Smooth muscle cell (in vitro differentiated cells): ENCODE measurements around the gene FIG4. TPM values are rescaled to one million over a fixed set of nuclear protein-coding genes. Genes with fewer than 3 reads are reported as not detected.
"Not testable (repeated sequence)": the region's sequence is repeated elsewhere in the genome, so short reads cannot be mapped to it uniquely, and the experiment has no call there.

Experiments
- DNase-seq: peaks from one replicate; lab custom pipeline; 2025; ENCODE audit not compliant: unreplicated experiment; lab: John Stamatoyannopoulos, UW
- H2AFZ ChIP-seq: fragments of 200-600 bp; sonication (generic); 2 replicates; pipeline ENCODE4 v1.6.0; 2016; ENCODE audit warnings: antibody characterized with exemption, low read depth, mild to moderate bottlenecking
- H3F3A ChIP-seq: fragments of 200-600 bp; sonication (generic); 2 replicates; pipeline ENCODE4 v1.6.0; 2017; ENCODE audit warnings: antibody characterized with exemption, low read depth
- H3K27ac ChIP-seq: fragments of 200-600 bp; sonication (generic); 2 replicates; pipeline ENCODE4 v1.5.1; 2016; ENCODE audit warnings: low read depth, mild to moderate bottlenecking
- H3K27me3 ChIP-seq: fragments of 200-600 bp; sonication (generic); 2 replicates; pipeline ENCODE4 v1.6.1; 2016; ENCODE audit warnings: low read depth, mild to moderate bottlenecking
- H3K36me3 ChIP-seq: fragments of 200-600 bp; sonication (generic); 2 replicates; pipeline ENCODE4 v1.5.1; 2016; ENCODE audit warnings: low read depth
- H3K4me1 ChIP-seq: fragments of 200-600 bp; sonication (generic); 2 replicates; pipeline ENCODE4 v1.5.1; 2016; ENCODE audit warnings: low read depth
- H3K4me2 ChIP-seq: fragments of 200-600 bp; sonication (generic); 2 replicates; pipeline ENCODE4 v1.6.0; 2016; ENCODE audit warnings: mild to moderate bottlenecking
- H3K4me3 ChIP-seq: fragments of 200-600 bp; sonication (generic); 2 replicates; pipeline ENCODE4 v1.5.1; 2016; ENCODE audit warnings: mild to moderate bottlenecking
- H3K79me2 ChIP-seq: fragments of 200-600 bp; sonication (generic); 2 replicates; pipeline ENCODE4 v1.6.0; 2016; ENCODE audit warnings: low read depth, mild to moderate bottlenecking
- H3K9ac ChIP-seq: fragments of 200-600 bp; sonication (generic); 2 replicates; pipeline ENCODE4 v1.6.0; 2016; ENCODE audit warnings: low read depth
- H3K9me3 ChIP-seq: fragments of 200-600 bp; sonication (generic); replicated peaks from 2 replicates; pipeline ENCODE4 v1.5.1; 2016; ENCODE audit warnings: low read depth
- H4K20me1 ChIP-seq: fragments of 200-600 bp; sonication (generic); 2 replicates; pipeline ENCODE4 v1.6.0; 2016; ENCODE audit warnings: low read depth
- WGBS: methylation state at CpG from one replicate; pipeline ENCODE4 v1.1.7; 2016; ENCODE audit warnings: low lambda C conversion rate; 5-methylcytosine and 5-hydroxymethylcytosine counted together
- polyA plus RNA-seq: library from polyadenylated mRNA; unstranded; fragments of >200 nt; fragmentation: Nextera tagmentation; extraction: Ambion mirVana; gene quantifications from 2 replicates; pipeline ENCODE4 v1.2.1, GENCODE V29; 2016
- total RNA-seq: library from RNA; depleted of rRNA; stranded (reverse); fragments of >200 nt; gene quantifications from 2 replicates; pipeline ENCODE4 v1.2.3, GENCODE V29; 2014
- TF ChIP-seq, protein P1 (sequence below): fragments of 200-600 bp; sonication (generic); IDR thresholded peaks from 2 replicates; pipeline ENCODE4 v1.5.1; 2017; ENCODE audit warnings: borderline replicate concordance, mild to moderate bottlenecking, antibody characterized with exemption; ENCODE audit not compliant: insufficient read depth, poor library complexity, severe bottlenecking

FIG4 gene
- total and polyA plus RNA-seq, 2 experiments from 2014 or later: 12.1 to 12.4 TPM

DNA sequence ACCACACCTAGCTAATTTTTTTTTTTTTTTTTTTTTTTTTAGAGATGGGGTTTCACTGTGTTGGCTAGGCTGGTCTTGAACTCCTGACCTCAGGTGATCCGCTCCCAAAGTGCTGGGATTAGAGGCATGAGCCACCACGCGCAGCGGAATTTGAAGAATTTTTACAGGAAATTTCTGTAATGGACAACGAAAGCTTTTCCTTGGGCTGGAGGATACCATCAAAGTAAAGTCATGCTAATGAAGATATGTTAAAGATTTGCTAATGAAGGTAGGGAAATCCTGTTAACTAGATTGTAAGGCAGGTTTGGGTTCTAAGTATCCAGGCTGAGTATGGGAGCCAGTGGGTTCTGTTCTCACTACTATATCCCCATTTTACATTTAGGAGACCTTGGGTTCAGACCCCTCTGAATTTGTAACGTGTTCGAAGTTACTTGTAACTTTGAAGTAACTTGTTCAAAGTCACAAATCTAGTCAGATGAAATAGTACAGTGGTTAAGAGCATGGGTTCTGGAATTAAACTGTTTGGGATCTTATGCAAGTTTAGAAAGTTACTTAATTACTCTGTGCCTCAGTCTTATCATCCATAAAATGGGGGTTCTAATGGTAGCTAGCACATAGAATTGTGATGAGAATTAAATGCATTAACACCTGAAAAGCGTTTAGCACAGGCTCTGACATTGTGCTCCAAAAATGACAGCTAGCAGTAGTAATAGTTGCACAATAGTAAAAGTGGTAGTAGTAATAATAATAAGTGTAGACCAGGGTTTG is 163.6 kb downstream of the FIG4 start:
- no peak overlapping the region for H3K4me2 ChIP-seq
- no peaks in the 10 kb centered on the region for H4K20me1 ChIP-seq
- no peak overlapping the region for H3K4me3 ChIP-seq
- no peaks in the 10 kb centered on the region for H3F3A ChIP-seq
- no peaks in the 10 kb centered on the region for H3K36me3 ChIP-seq
- no peak overlapping the region for H2AFZ ChIP-seq
- 54% methylated on average over 8 of the region's 8 CpGs for WGBS
- H3K9me3 ChIP-seq: no peaks in the 10 kb centered on the region
- no peaks in the 10 kb centered on the region for H3K79me2 ChIP-seq
- no peaks in the 10 kb centered on the region for H3K4me1 ChIP-seq
- no peak overlapping the region for H3K9ac ChIP-seq
- H3K27ac ChIP-seq: no peak overlapping the region
- DNase-seq: no peak
- TF ChIP-seq, protein P1, sequence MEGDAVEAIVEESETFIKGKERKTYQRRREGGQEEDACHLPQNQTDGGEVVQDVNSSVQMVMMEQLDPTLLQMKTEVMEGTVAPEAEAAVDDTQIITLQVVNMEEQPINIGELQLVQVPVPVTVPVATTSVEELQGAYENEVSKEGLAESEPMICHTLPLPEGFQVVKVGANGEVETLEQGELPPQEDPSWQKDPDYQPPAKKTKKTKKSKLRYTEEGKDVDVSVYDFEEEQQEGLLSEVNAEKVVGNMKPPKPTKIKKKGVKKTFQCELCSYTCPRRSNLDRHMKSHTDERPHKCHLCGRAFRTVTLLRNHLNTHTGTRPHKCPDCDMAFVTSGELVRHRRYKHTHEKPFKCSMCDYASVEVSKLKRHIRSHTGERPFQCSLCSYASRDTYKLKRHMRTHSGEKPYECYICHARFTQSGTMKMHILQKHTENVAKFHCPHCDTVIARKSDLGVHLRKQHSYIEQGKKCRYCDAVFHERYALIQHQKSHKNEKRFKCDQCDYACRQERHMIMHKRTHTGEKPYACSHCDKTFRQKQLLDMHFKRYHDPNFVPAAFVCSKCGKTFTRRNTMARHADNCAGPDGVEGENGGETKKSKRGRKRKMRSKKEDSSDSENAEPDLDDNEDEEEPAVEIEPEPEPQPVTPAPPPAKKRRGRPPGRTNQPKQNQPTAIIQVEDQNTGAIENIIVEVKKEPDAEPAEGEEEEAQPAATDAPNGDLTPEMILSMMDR: no peak
- no peaks in the 10 kb centered on the region for H3K27me3 ChIP-seq

DNA sequence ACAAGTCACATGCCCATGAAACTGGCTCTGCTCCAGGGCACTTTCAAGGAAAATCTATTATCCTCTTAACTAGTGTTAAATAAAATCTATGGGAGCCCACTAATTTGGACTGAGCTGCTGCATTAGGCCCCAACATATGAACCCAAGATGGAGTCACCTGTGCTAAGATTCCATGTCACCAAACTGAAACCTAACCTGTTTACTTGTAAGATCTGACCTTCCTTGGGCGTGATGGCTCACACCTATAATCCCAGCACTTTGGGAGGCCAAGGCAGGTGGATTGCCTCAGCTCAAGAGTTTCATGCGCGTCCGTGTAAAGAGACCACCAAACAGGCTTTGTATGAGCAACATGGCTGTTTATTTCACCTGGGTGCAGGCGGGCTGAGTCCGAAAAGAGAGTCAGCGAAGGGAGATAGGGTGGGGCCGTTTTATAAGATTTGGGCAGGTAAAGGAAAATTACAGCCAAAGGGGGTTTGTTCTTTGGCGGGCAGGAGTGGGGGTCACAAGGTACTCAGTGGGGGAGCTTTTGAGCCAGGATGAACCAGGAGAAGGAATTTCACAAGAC is 164.5 kb downstream of the FIG4 start:
- not testable (repeated sequence) for H3K4me2 ChIP-seq, H3K9me3 ChIP-seq, H3K27ac ChIP-seq, H3K36me3 ChIP-seq, H3F3A ChIP-seq, H3K4me3 ChIP-seq, H3K79me2 ChIP-seq, DNase-seq, H3K9ac ChIP-seq, H3K27me3 ChIP-seq, H4K20me1 ChIP-seq, H2AFZ ChIP-seq, H3K4me1 ChIP-seq
- 78% methylated on average over 9 of the region's 9 CpGs for WGBS

DNA sequence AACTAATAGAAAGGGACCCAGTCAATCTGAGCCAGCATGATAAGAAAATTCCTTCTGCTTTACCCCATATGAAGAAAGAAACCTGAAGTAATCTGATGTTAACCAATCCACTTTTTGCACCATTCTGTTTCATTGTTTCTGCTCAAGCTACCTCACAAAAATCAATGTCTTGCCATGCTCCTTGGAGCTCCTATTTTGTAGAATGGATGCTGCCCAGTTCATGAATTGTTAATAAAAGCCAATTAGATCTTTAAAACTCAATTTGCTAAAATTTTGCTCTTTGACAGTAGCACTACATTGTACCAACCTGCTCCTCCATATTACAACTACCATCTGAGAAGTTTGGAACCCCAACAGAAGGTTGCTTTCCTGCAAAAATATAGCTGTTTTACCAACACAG is 170.8 kb downstream of the FIG4 start:
- Histone ChIP-seq H3K4me3 (no peak overlapping the region), H3K4me2 (no peak overlapping the region), H3K36me3 (no peaks in the 10 kb centered on the region)

DNA sequence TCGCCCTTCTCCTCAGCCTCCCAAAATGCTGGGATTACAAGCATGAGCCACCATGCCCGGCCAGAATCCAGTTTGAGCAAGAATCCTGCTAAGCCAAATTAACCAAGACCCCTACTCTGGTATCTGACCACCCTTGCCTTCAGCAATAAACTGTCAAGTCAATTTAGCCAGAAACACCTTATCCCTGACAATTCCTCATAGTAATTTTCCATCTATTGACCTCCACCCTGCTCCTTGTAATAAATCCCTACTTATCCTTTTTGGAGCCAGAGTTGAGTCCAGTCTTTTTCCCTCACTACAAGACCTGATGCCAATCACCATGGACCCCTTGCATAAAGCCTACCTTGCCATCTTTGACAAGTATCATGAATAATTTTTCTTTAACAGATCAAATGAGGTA is 173.0 kb downstream of the FIG4 start:
- TF ChIP-seq, protein P1: no peak
- Histone ChIP-seq H3K9me3 (no peaks in the 10 kb centered on the region), H3F3A (no peaks in the 10 kb centered on the region), H3K36me3 (no peaks in the 10 kb centered on the region), H3K9ac (no peak overlapping the region), H3K4me3 (no peak overlapping the region), H3K4me2 (no peak overlapping the region), H2AFZ (no peak overlapping the region), H3K79me2 (no peaks in the 10 kb centered on the region), H3K27me3 (no peaks in the 10 kb centered on the region), H3K4me1 (no peaks in the 10 kb centered on the region), H4K20me1 (no peaks in the 10 kb centered on the region), H3K27ac (no peak overlapping the region)
- no peak for DNase-seq
- 81% methylated on average over 2 of the region's 2 CpGs for WGBS

More for the DNA sequence above, 170.8 kb downstream of the FIG4 start:
- TF ChIP-seq, protein P1: no peak
- no peak overlapping the region for H3K9ac ChIP-seq
- H3K27me3 ChIP-seq: no peaks in the 10 kb centered on the region
- no peak overlapping the region for H3K27ac ChIP-seq
- no peak for DNase-seq
- no peaks in the 10 kb centered on the region for H3K4me1 ChIP-seq
- H3K9me3 ChIP-seq: no peaks in the 10 kb centered on the region
- H2AFZ ChIP-seq: no peak overlapping the region
- no peaks in the 10 kb centered on the region for H3K79me2 ChIP-seq
- H3F3A ChIP-seq: no peaks in the 10 kb centered on the region
- no peaks in the 10 kb centered on the region for H4K20me1 ChIP-seq
